ENCODE data around the gene NPVF. TPM values are rescaled to one million over a fixed set of nuclear protein-coding genes. Genes with fewer than 3 reads are reported as not detected.

Gene NPVF
- polyA plus RNA-seq, 1 donor from 2014 or later = not detected

DNA sequence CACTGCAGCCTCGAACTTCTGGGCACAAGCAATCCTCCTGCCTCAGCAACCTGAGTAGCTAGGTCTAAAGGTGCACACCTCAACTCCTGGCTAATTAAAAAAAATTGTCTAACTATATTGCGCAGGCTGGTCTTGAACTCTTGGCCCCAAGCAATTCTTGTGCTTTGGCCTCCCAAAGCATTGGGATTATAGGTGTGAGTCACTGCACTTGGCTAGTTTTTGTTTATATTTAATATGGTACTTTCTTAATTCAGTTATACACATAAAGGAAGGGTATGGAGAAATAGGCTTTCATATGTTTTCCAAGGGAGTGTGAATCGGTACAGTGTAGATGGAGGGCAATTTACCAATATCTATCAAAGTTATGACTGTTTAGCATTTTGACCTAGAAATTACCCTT lies 20.4 kb downstream of the NPVF start:
- H2AFZ ChIP-seq (ENCODE audit: low read depth, low read length) = no peak overlapping the region
- TF ChIP-seq REST (IDR thresholded peaks at IDR 0.05; ENCODE audit: borderline replicate concordance) = no peak
- TF ChIP-seq SMC3 (conservative IDR thresholded peaks at IDR 0.05; ENCODE audit: poor library complexity) = no peak
- no peak for TF ChIP-seq TAF1 (IDR thresholded peaks at IDR 0.05; ENCODE audit: low read depth)
- TF ChIP-seq RAD21 (conservative IDR thresholded peaks at IDR 0.05) = no peak
- TF ChIP-seq EP300 (conservative IDR thresholded peaks at IDR 0.05; ENCODE audit: poor library complexity, severe bottlenecking) = no peak
- no peak for TF ChIP-seq MXI1 (conservative IDR thresholded peaks at IDR 0.05; ENCODE audit: poor library complexity, severe bottlenecking)
- no peak for TF ChIP-seq EZH2 (IDR thresholded peaks at IDR 0.05; ENCODE audit: borderline replicate concordance, insufficient read depth, low read length, poor library complexity, severe bottlenecking)
- TF ChIP-seq, protein P1, sequence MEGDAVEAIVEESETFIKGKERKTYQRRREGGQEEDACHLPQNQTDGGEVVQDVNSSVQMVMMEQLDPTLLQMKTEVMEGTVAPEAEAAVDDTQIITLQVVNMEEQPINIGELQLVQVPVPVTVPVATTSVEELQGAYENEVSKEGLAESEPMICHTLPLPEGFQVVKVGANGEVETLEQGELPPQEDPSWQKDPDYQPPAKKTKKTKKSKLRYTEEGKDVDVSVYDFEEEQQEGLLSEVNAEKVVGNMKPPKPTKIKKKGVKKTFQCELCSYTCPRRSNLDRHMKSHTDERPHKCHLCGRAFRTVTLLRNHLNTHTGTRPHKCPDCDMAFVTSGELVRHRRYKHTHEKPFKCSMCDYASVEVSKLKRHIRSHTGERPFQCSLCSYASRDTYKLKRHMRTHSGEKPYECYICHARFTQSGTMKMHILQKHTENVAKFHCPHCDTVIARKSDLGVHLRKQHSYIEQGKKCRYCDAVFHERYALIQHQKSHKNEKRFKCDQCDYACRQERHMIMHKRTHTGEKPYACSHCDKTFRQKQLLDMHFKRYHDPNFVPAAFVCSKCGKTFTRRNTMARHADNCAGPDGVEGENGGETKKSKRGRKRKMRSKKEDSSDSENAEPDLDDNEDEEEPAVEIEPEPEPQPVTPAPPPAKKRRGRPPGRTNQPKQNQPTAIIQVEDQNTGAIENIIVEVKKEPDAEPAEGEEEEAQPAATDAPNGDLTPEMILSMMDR (IDR thresholded peaks at IDR 0.05; ENCODE audit: poor library complexity, severe bottlenecking) = no peak
- no peak for TF ChIP-seq POLR2AphosphoS5 (IDR thresholded peaks at IDR 0.05)
- H3K27me3 ChIP-seq (ENCODE audit: insufficient read depth, low read depth, low read length) = no peaks in the 10 kb centered on the region
- H3K9ac ChIP-seq (ENCODE audit: low read length) = no peak overlapping the region
- no peaks in the 10 kb centered on the region for H3K79me2 ChIP-seq (replicated peaks; ENCODE audit: insufficient read depth, low read length)
- no peak overlapping the region for H3K4me3 ChIP-seq (ENCODE audit: low read length)
- no peaks in the 10 kb centered on the region for H3K9me3 ChIP-seq (ENCODE audit: low read length)
- no peaks in the 10 kb centered on the region for H4K20me1 ChIP-seq (ENCODE audit: insufficient read depth)
- H3K27ac ChIP-seq (ENCODE audit: low read length) = no peak overlapping the region
- H3K4me2 ChIP-seq (ENCODE audit: low read length) = no peak overlapping the region
- H3K36me3 ChIP-seq (ENCODE audit: insufficient read depth, low read length) = no peaks in the 10 kb centered on the region
- H3F3A ChIP-seq (ENCODE audit: insufficient read depth, low read length, poor library complexity, severe bottlenecking) = no peaks in the 10 kb centered on the region
- no peaks in the 10 kb centered on the region for H3K9me2 ChIP-seq (ENCODE audit: insufficient read depth, low read length)

DNA sequence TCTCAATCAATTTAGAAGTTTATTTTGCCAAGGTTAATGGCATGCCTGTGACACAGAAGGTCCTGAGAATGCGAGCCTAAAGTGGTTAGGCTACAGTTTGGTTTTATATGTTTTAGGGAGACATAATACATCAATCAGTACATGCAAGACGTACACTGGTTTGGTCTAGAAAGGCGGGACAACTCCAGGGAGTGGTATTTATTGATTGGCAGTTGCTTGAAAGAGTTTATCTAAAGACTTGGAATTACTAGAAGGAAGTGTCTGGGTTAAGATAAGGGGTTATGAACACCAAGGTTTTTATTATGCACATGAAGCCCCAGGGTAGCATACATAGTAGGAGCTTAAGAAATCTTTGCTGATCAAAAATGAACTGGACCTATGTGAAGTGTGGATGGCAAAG lies 21.5 kb downstream of the NPVF start:
- Histone ChIP-seq H3K4me2 (ENCODE audit: low read length) (no peak overlapping the region), H3K79me2 (replicated peaks; ENCODE audit: insufficient read depth, low read length) (no peaks in the 10 kb centered on the region), H3F3A (ENCODE audit: insufficient read depth, low read length, poor library complexity, severe bottlenecking) (no peaks in the 10 kb centered on the region), H2AFZ (ENCODE audit: low read depth, low read length) (no peak overlapping the region), H3K9me2 (ENCODE audit: insufficient read depth, low read length) (no peaks in the 10 kb centered on the region), H3K9me3 (ENCODE audit: low read length) (no peaks in the 10 kb centered on the region), H3K36me3 (ENCODE audit: insufficient read depth, low read length) (no peaks in the 10 kb centered on the region), H3K4me3 (ENCODE audit: low read length) (no peak overlapping the region), H3K27me3 (ENCODE audit: insufficient read depth, low read depth, low read length) (no peaks in the 10 kb centered on the region), H3K9ac (ENCODE audit: low read length) (no peak overlapping the region), H3K27ac (ENCODE audit: low read length) (no peak overlapping the region), H4K20me1 (ENCODE audit: insufficient read depth) (no peaks in the 10 kb centered on the region)
- no peak for TF ChIP-seq RAD21 (conservative IDR thresholded peaks at IDR 0.05)

Measured in neural cell (in vitro differentiated cells).